B cell (primary cell): ENCODE measurements around the gene COQ10B. TPM values are rescaled to one million over a fixed set of nuclear protein-coding genes. Genes with fewer than 3 reads are reported as not detected.

ENCODE experiments used
- ATAC-seq: fragments of 200-7000 bp; cut with Tn5 transposase; one replicate; pipeline ENCODE4 v1.10.0; 2021; ENCODE audit warnings: low read depth, mild to moderate bottlenecking, moderate number of reproducible peaks, moderate library complexity
- CTCF ChIA-PET: fragments of 350-600 bp; sonication (Branson Sonifier 250); formaldehyde crosslinking; loops from one replicate; lab custom pipeline; 2021; ENCODE audit warnings: antibody characterized with exemption, inconsistent platforms; lab: Charles Lee
- POLR2A ChIA-PET: fragments of 350-600 bp; sonication (Branson Sonifier 250); formaldehyde crosslinking; loops from one replicate; lab custom pipeline; 2021; ENCODE audit warnings: antibody characterized with exemption; lab: Charles Lee
- DNase-seq: peaks from one replicate; pipeline ENCODE4 v3.0.0; 2013
- H2AFZ ChIP-seq: 2 replicates; pipeline ENCODE4 v1.6.1; 2012; ENCODE audit warnings: mild to moderate bottlenecking, low read depth, low read length; ENCODE audit not compliant: insufficient read depth, poor library complexity, severe bottlenecking
- H3K27ac ChIP-seq, 2 donors: 1 replicate in 1 of 2; 2 replicates in 1 of 2; pipeline ENCODE4 v1.5.1; 2012 to 2013; ENCODE audit warnings: low read length in 2 of 2, mild to moderate bottlenecking in 2 of 2, moderate library complexity in 1 of 2
- H3K27me3 ChIP-seq, 4 experiments: fragments of 200-600 bp in 1 of 4; sonication (generic) in 1 of 4; replicated peaks in 1 of 4; 1 replicate in 2 of 4; 2 replicates in 2 of 4; pipeline versions ENCODE4 v1.6.1 to v1.7.0; 2013 to 2016; ENCODE audit warnings: low read length in 3 of 4, mild to moderate bottlenecking in 2 of 4, mixed read lengths in 1 of 4, moderate library complexity in 1 of 4; ENCODE audit not compliant: insufficient read depth in 4 of 4, control insufficient read depth in 3 of 4; ENCODE audit errors: control extremely low read depth in 1 of 4
- H3K36me3 ChIP-seq, 2 experiments: replicated peaks in 1 of 2; 1 replicate in 1 of 2; 2 replicates in 1 of 2; pipeline versions ENCODE4 v1.6.1 to v1.7.1; 2013; ENCODE audit warnings: low read length in 1 of 2; ENCODE audit not compliant: insufficient read depth in 2 of 2, control insufficient read depth in 1 of 2; ENCODE audit errors: control extremely low read depth in 1 of 2, extremely low read depth in 1 of 2
- H3K4me1 ChIP-seq, 2 donors: fragments of 200-600 bp in 1 of 2; sonication (generic) in 1 of 2; 1 replicate in 1 of 2; 2 replicates in 1 of 2; pipeline versions ENCODE4 v1.5.1 to v1.6.1; 2013 to 2017; ENCODE audit warnings: low read length in 2 of 2; ENCODE audit not compliant: control insufficient read depth in 2 of 2, insufficient read depth in 2 of 2
- H3K4me2 ChIP-seq: replicated peaks from 2 replicates; pipeline ENCODE3; 2012; ENCODE audit warnings: mild to moderate bottlenecking, low read depth, low read length; ENCODE audit not compliant: poor library complexity, severe bottlenecking
- H3K4me3 ChIP-seq, 5 experiments: fragments of 200-600 bp in 1 of 5; sonication (generic) in 1 of 5; 1 replicate in 3 of 5; 2 replicates in 2 of 5; pipeline versions ENCODE4 v1.5.1 to v1.7.0; 2011 to 2016; ENCODE audit warnings: low read length in 4 of 5, mild to moderate bottlenecking in 4 of 5, low read depth in 2 of 5, control low read depth in 1 of 5, moderate library complexity in 1 of 5; ENCODE audit not compliant: insufficient read depth in 1 of 5; ENCODE audit errors: control extremely low read depth in 1 of 5, extremely low read depth in 1 of 5
- H3K79me2 ChIP-seq: fragments of 200-600 bp; sonication (generic); one replicate; pipeline ENCODE4 v1.6.0; 2016; ENCODE audit warnings: low read length; ENCODE audit not compliant: control insufficient read depth, insufficient read depth
- H3K9ac ChIP-seq: fragments of 200-600 bp; sonication (generic); 2 replicates; pipeline ENCODE4 v1.6.1; 2017; ENCODE audit warnings: mild to moderate bottlenecking, low read length, moderate library complexity
- H3K9me3 ChIP-seq, 3 donors: one replicate each; pipeline versions ENCODE4 v1.6.1 to v1.7.1; 2013; ENCODE audit warnings: low read length in 2 of 3; ENCODE audit not compliant: control insufficient read depth in 2 of 3, insufficient read depth in 1 of 3; ENCODE audit errors: control extremely low read depth in 1 of 3
- H4K20me1 ChIP-seq: 2 replicates; pipeline ENCODE4 v1.6.0; 2012; ENCODE audit warnings: mild to moderate bottlenecking, low read length; ENCODE audit not compliant: insufficient read depth, control insufficient read depth, poor library complexity, severe bottlenecking
- H3K27ac Mint-ChIP-seq: one replicate; pipeline ENCODE4 v1.8.0; 2021; ENCODE audit warnings: mixed read lengths
- H3K27me3 Mint-ChIP-seq: one replicate; pipeline ENCODE4 v1.8.0; 2021; ENCODE audit warnings: mixed read lengths
- H3K4me1 Mint-ChIP-seq: one replicate; pipeline ENCODE4 v1.8.0; 2021; ENCODE audit warnings: mixed read lengths
- H3K4me3 Mint-ChIP-seq: one replicate; pipeline ENCODE4 v1.8.0; 2021; ENCODE audit warnings: mixed read lengths
- H3K9me3 Mint-ChIP-seq: one replicate; pipeline ENCODE4 v1.8.0; 2022; ENCODE audit warnings: mixed read lengths; ENCODE audit not compliant: insufficient read depth
- EZH2 ChIP-seq: IDR thresholded peaks from 2 replicates; pipeline ENCODE4 v1.6.1; 2012; ENCODE audit warnings: borderline replicate concordance, low read depth, mild to moderate bottlenecking, moderate library complexity, low read length; ENCODE audit not compliant: insufficient read depth, poor library complexity, severe bottlenecking
- WGBS: methylation state at CpG from one replicate; pipeline ENCODE4 v1.1.5; 2013; ENCODE audit warnings: missing lambda C conversion rate; ENCODE audit not compliant: insufficient coverage; 5-methylcytosine and 5-hydroxymethylcytosine counted together
- intact Hi-C: fragments of 100-400 bp; cut with micrococcal nuclease; formaldehyde crosslinking; loops from one replicate; pipeline ENCODE4 v1.10.0; 2022
- polyA plus RNA-seq: library from polyadenylated mRNA; depleted of rRNA; stranded (reverse); fragments of >200 nt; gene quantifications from 2 replicates; pipeline ENCODE4 v1.2.3, GENCODE V29; 2012
- total RNA-seq, 2 donors: library from RNA; stranded (reverse); fragments of 120-200 nt in 1 of 2; gene quantifications; 1 replicate in 1 of 2; 2 replicates in 1 of 2; pipeline versions ENCODE4 v1.2.3 to v1.2.4, GENCODE V29; 2013 to 2022
- TF ChIP-seq, protein P1 (sequence below): fragments of 200-600 bp; IDR thresholded peaks from one replicate; pipeline ENCODE4 v1.8.0; 2022; ENCODE audit warnings: antibody characterized with exemption, mild to moderate bottlenecking

Gene COQ10B
- total and polyA plus RNA-seq, 2 donors (not counting 1 experiment from before 2014, with no cell fraction given), result 5.8 to 29.1 TPM

DNA sequence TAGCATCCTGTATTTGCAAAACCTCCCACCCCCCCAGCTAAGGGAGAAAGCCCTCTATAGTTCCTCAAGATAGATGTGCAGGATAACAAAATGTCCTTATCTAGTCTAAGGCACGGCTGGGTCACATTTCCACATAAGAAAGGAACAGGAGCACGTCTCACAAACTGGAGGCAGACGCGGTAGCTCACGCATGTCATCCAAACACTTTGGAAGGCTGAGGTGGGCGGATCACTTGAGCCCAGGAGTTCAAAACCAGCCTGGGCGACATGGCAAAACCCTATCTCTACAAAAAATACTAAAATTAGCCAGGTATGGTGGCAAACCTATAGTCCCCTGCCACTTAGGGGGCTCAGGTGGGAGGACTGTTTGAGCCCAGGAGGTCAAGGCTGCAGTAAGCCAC, 27.8 kb upstream of the COQ10B start:
- no peak overlapping the region for H3K4me3 ChIP-seq
- no peaks in the 10 kb centered on the region for H3K27me3 Mint-ChIP-seq
- ATAC-seq, result no peak
- no peak overlapping the region for H3K4me3 Mint-ChIP-seq
- TF ChIP-seq EZH2, result no peak
- TF ChIP-seq, protein P1, sequence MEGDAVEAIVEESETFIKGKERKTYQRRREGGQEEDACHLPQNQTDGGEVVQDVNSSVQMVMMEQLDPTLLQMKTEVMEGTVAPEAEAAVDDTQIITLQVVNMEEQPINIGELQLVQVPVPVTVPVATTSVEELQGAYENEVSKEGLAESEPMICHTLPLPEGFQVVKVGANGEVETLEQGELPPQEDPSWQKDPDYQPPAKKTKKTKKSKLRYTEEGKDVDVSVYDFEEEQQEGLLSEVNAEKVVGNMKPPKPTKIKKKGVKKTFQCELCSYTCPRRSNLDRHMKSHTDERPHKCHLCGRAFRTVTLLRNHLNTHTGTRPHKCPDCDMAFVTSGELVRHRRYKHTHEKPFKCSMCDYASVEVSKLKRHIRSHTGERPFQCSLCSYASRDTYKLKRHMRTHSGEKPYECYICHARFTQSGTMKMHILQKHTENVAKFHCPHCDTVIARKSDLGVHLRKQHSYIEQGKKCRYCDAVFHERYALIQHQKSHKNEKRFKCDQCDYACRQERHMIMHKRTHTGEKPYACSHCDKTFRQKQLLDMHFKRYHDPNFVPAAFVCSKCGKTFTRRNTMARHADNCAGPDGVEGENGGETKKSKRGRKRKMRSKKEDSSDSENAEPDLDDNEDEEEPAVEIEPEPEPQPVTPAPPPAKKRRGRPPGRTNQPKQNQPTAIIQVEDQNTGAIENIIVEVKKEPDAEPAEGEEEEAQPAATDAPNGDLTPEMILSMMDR, result no peak
- intact Hi-C loops, result no loop called here
- no peak overlapping the region for H3K27ac ChIP-seq
- H2AFZ ChIP-seq, result no peak overlapping the region
- peaks cover 52% of the 10 kb centered on the region for H3K4me1 Mint-ChIP-seq
- POLR2A ChIA-PET, result no interaction called here
- H3K4me2 ChIP-seq, result no peak overlapping the region
- CTCF ChIA-PET, result no interaction called here
- no peaks in the 10 kb centered on the region for H3K9me3 Mint-ChIP-seq
- peaks cover 90% of the 10 kb centered on the region for H4K20me1 ChIP-seq
- no peaks in the 10 kb centered on the region for H3K27me3 ChIP-seq
- no peak overlapping the region for H3K9ac ChIP-seq
- peaks cover 98% of the 10 kb centered on the region for H3K79me2 ChIP-seq
- no peaks in the 10 kb centered on the region for H3K9me3 ChIP-seq
- 94% methylated on average over 4 of the region's 7 CpGs for WGBS
- no peak overlapping the region for H3K27ac Mint-ChIP-seq
- peaks cover 11 to 25% of the 10 kb centered on the region in 2 donors for H3K4me1 ChIP-seq
- peaks cover 3 to 54% of the 10 kb centered on the region in 2 experiments for H3K36me3 ChIP-seq
- no peak for DNase-seq

DNA sequence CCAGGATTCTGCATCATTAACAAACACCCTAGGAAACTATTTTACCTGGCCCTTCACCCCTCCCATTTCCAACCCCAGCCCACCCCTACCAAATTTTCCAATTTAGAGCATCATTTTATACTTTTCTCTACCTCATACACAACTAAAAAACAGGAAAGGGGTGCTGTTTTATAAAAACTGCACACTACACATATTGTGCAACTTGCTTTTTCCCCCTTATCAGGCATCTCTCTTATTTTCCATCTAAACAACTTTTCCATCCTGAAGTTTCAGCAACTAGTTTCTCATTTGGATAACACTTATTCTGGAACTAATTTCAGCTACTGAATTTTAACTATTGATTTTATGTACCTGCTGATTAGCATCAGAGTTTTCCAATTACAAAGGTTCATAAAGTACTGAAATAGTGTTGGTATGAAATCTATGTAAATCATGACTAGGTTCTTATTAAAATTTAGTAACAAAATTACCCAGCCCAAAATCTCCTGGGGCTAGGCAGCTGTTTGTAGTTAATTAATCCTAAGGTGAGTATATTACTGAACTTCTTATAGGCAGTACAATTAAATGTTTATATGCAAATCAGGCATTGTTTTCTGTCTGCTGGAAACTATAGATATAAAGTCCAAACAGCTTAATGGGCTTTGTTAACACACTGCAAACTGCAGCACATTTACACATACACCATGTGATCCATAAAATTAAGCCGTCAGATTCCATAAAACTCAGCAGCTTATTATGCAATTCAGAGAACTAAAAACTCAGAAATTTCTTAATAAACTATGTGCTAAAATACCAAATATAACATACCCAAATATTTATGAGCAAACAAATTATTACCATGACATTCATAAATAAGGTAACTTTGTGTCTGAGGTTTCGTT, 26.4 kb upstream of the COQ10B start:
- ATAC-seq, result no peak
- H3K27me3 Mint-ChIP-seq, result no peaks in the 10 kb centered on the region
- Histone ChIP-seq H3K9ac (no peak overlapping the region), H2AFZ (no peak overlapping the region), H4K20me1 (peaks cover 91% of the 10 kb centered on the region), H3K4me3 (no peak overlapping the region), H3K27ac (peak overlapping the region in 1 of 2 donors; percentile 15), H3K9me3 (no peaks in the 10 kb centered on the region), H3K27me3 (no peaks in the 10 kb centered on the region), H3K4me2 (peak overlapping the region; percentile 21), H3K36me3 (peaks cover 3 to 42% of the 10 kb centered on the region in 2 experiments), H3K4me1 (peaks cover 24 to 38% of the 10 kb centered on the region in 2 donors), H3K79me2 (peaks cover 100% of the 10 kb centered on the region)
- H3K4me3 Mint-ChIP-seq, result peak overlapping the region; percentile 50
- CTCF ChIA-PET, result interaction anchor here (0.8 kb wide), 1 partner anchor 14 kb away, joined by 3 read pairs; no protein-coding TSS in a partner anchor
- intact Hi-C loops, result no loop called here
- POLR2A ChIA-PET, result no interaction called here
- TF ChIP-seq EZH2, result no peak
- TF ChIP-seq, protein P1, result no peak
- no peaks in the 10 kb centered on the region for H3K9me3 Mint-ChIP-seq
- no peak for DNase-seq
- peak overlapping the region; percentile 33 for H3K27ac Mint-ChIP-seq
- no CpG with 5 or more reads among the region's 2 CpGs for WGBS
- peaks cover 62% of the 10 kb centered on the region for H3K4me1 Mint-ChIP-seq
